Measurements from ENCODE around the gene RPS6KA5. TPM values are rescaled to one million over a fixed set of nuclear protein-coding genes. Genes with fewer than 3 reads are reported as not detected.
A peak's percentile ranks its signal among the peaks of the same experiment; 100 is the strongest.
"Not testable (repeated sequence)": the region's sequence is repeated elsewhere in the genome, so short reads cannot be mapped to it uniquely, and the experiment has no call there.

RPS6KA5 gene
- total RNA-seq, 1 donor from 2014 or later, result 3.3 TPM

- peak; percentile 73 for DNase-seq (ENCODE audit: low read depth)
These were observed 4.8 kb upstream of the RPS6KA5 start for GRCh38 chr14:91065266-91065665.

- DNase-seq (ENCODE audit: low read depth), result no peak
These were observed 2.7 kb upstream of the RPS6KA5 start for GRCh38 chr14:91063119-91063518.

GRCh38 chr14:91062600-91062999 lies 2.2 kb upstream of the RPS6KA5 start:
- no peak for DNase-seq (ENCODE audit: low read depth)

DNA sequence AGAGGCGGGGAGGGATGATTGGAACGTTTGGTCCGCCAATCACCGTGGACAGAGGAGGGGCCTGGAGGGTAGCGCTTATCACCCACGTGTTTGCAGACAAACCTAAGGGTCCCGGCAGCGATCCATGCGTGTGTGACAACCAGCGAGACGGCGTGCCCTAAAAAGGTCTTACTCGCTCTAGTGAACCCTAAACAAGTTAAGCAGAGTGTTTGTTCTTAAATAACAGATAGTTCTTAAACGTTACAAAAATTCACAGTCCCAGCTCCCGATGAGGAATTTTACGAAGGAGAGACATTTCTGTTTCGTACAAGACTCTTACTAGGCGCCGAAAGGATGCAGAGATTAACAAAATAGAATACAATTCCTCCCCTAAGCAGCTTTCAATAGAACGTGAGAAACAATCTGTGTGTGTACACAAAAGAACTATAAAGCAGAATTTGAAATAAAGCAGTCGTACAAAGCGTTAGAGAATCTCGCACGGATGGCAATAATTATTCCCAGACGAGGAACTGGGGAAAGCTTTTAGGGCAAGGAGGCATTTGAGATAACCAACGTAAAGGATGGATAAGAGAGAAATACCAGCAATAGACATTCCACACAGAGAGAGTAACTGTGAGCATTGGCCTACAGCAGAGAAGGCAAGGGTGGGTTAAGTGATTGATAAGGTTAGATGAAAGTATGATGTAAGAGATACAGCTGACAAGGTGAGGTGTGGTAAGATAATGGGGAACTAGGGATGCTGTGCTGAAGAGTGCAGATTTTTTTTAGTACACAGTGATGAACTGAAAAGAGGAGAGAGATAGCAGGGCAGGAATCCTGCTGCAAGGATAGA lies 831 bp upstream of the RPS6KA5 start:
- no peak for DNase-seq (ENCODE audit: low read depth)

GRCh38 chr14:91059576-91060350 lies 678 bp downstream of the RPS6KA5 start:
- no peak for DNase-seq (ENCODE audit: low read depth)

- peak; percentile 92 for DNase-seq (ENCODE audit: low read depth)
These were observed 2.3 kb downstream of the RPS6KA5 start for GRCh38 chr14:91058042-91058581.

DNA sequence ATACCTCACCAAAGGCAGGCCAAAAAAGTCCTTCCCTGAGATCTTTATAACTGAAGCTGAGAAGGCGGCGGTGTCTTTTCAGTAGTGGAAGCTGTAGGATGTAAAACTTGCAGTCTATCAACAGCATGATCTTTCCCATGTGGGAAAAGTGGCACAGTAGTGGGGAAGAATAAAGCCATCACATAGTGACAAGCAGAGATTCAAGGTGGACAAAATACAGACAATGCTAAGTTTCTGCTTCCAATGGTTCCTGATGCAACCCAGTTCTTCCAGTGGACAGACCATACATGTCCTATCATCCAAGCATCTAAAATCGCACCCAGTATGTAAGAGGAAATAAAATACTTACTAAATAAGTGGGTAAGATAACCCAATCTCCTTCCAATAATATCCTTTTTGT lies 4.1 kb downstream of the RPS6KA5 start:
- DNase-seq (ENCODE audit: low read depth), result no peak

DNA sequence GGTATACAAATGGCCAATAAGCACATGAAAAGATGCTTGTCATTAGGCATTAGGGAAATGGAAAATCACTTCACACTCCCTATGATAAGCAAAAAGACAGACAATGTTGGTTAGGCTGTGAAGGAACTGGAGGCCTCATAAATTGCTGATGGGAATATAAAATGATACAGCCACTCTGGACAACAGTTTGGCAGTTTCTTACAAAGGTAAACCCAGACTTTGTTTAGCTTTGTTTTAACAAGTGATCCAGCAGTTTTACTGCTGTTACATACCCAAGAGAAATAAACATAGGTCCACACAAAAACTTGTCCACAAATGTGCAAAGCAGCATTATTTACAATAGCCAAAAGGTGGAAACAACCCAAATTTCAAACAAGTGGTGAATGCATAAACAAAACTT lies 5.4 kb downstream of the RPS6KA5 start:
- DNase-seq (ENCODE audit: low read depth), result no peak

DNA sequence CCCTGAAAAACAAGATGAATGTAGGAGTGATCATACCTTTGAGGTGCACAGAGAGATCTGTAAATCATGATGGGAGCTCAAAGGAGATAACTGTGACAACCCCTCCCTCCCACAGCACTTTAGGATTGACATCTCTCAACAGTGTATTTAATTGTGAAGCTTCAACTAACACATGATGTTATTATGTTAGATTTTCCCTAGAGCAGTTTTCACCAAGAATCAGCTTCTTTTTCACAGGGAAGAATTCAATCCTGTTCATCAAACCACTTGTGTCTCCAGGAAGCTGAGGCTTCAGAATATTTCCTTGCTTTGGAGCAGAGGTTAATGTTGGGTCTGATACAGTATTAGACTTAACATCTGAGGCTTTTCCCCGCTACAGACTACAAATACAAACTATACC lies 11.8 kb downstream of the RPS6KA5 start:
- no peak for DNase-seq (ENCODE audit: low read depth)

DNA sequence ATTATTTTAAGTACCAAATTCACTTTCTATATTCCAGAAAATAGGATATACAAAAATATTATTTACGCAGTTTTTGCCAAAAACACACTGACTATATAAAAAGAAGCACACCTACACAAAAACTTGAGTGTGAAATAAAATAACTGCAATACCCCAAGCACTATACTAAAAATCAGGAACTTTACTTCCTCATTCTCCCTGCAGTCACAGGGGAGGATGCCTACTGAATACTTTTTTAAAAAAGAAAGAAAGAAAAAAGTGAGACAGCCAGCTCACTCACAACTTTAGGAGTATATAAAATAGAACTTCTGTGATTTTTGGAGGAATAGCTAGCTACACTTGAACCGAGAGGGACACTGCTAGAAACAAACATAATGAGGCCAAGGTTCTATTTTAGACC lies 12.2 kb downstream of the RPS6KA5 start:
- no peak for DNase-seq (ENCODE audit: low read depth)

DNA sequence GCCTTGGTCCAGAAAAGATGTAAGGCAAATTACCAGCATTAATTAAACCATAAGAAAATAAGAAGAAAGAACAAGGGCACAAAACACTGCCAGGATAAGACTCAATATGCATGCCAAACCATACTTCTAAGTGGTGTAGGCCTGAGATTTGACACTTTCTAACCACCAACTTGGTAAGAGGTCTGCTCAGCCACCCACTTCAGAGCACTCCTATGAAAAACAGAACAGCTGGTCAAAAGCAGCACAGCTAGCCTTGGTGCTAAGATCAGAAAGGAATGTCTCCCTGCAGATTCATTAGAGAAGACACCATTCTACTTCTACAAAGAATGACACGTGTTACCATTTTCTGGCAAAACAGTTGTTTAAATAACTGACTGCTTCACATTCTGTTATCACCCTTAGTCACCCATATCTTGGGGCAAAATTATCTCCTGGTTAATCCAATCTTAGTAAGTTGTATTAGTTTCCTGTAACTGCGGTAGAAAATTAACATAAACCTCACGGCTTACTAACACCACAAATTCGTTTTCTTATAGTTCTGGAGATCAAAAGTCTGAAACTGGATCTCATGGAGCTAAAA lies 13.2 kb downstream of the RPS6KA5 start:
- DNase-seq (ENCODE audit: low read depth), result no peak

GRCh38 chr14:91046488-91047072 lies 13.9 kb downstream of the RPS6KA5 start:
- no peak for DNase-seq (ENCODE audit: low read depth)

DNA sequence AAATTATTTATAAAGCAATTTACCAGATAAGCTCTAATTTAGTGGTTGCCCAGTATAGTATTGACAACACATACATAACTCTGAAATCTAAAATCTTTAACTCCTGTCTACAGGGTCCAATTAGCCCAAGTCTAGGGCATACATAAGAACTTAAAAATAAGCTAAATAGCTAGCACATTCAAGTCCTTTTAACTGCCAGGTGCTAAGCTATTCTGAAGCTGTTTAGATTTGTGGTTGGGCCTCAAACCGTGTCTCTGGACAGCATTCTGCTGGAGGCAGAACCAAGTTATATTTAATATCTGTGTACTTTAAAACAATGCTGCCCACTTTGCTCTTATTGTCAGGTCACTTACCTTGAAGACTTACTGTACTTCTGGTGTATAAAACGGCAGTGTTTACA lies 19.0 kb downstream of the RPS6KA5 start:
- DNase-seq (ENCODE audit: low read depth), result no peak

- DNase-seq (ENCODE audit: low read depth), result no peak
These were observed 19.9 kb downstream of the RPS6KA5 start for GRCh38 chr14:91040545-91040944.

DNA sequence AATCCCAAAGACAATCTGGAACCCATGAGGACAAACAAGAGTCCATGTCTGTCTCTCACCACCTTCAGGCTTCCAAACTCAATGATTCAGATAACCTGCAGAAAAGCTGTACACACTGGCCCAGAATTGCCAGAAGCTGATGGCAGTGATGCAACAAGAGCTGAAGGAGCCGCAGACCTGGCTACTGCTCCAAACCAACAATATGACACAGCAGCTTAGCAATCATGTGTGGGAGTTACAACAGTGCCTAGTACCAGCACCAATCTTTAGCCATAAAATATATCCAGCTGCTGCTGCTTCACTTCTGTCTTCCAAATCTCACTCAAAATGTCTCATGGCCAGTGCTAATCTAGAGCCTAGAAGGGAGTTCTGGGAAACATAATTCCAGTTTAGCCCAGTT lies 22.0 kb downstream of the RPS6KA5 start:
- peak; percentile 65 for DNase-seq (ENCODE audit: low read depth)

DNA sequence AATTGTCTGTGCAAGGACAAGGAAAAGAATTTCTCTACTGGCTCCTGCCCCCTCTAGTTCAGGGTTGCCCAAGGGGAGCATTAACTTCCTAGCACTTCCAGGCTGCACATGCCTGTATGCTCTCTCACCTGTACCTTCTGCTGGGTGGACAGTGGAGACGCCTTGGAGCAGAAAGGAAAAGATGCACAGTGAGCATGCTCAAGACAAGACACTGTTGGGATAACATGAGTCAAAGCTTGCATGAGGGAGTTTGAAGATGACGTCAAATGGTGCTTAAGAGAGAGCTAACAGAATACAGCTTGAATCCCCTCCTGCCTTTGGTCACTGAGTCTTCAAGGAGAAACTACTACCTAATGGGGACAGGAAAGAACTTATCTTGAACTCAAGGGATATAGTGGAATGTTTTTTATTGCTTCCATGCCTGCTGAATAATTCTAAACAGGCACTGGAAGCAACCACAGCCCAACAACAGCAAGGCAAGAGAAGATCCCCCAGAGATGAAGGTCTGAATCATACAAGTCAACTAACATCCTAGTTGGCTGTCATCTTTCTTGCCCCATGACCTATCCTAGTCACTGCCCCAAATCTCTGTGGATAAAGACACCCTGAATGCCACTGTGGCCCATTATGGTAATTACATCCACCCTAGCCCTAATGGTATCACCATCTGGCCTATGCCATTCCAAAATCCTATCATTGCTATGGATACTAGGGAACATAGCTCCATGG lies 23.5 kb downstream of the RPS6KA5 start:
- DNase-seq (ENCODE audit: low read depth), result no peak

GRCh38 chr14:91035855-91036254 lies 24.6 kb downstream of the RPS6KA5 start:
- no peak for DNase-seq (ENCODE audit: low read depth)

GRCh38 chr14:91034379-91034778 lies 26.1 kb downstream of the RPS6KA5 start:
- not testable (repeated sequence) for DNase-seq (ENCODE audit: low read depth)

DNA sequence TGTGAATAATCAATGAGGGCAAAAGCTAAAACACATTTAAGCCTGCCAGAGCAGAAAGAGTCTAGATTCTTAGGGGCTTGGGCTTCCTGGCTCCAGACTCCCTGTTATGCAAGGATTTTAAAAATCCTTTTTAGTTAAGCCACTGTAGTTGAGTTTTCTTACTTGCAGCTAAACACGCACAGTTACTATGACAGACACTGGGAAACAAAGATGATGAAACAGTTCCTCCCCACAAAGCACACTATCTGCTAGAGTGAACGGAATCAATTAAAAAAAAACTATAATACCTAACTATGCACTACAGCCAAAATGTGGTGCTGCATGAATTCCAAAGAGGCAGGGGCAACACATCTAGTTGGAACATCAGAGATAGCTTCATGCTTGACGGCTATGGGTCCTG lies 28.2 kb downstream of the RPS6KA5 start:
- DNase-seq (ENCODE audit: low read depth), result peak; percentile 23

DNA sequence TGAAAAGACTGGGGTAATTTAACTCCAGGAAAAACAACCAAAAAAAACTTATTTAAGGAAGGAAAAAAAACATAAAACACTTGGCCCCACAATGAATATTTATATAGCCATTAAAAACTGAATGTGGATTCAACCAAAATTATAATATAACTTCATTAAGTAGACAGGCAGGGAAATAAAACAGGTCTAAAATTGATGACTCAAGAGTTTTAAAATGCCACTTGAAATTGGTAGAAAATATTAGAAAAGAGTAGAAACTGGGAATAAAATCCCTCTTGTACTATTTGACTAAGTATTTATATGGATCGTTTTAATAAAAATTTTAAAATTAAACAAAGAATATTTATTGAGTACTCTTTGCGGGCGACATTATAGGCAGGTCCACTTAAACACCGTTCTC lies 28.8 kb downstream of the RPS6KA5 start:
- no peak for DNase-seq (ENCODE audit: low read depth)

GRCh38 chr14:91029456-91030217 lies 30.8 kb downstream of the RPS6KA5 start:
- peak; percentile 52 for DNase-seq (ENCODE audit: low read depth)
